ENCODE results near the gene SPTBN1. TPM values are rescaled to one million over a fixed set of nuclear protein-coding genes. Genes with fewer than 3 reads are reported as not detected.

The SPTBN1 gene
- total and polyA plus RNA-seq, 2 of the 13 experiments (the other 11 are each of a cell fraction or from before 2014, with no cell fraction given): 123 to 299 TPM

DNA sequence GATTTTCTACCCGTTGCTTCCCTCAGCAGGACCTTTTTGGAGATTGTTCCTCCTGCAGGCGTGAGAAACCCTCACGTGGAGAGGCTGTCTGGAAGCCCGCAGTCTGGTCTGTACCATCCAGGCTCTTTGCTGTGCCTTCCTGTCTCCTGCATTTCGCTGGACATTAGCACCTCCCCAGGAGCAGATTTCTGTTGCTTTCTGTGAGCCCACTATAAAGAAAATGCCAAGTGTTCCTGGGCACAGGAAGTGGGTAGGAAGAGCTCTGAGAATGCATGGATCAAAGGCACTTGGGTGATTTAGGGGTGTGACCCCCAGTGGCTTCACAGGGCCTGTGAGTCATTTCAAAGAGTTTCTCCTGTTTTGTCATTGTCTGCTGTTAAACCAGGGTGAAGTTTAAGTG, 27.3 kb downstream of the SPTBN1 start:
- H3K79me2 ChIP-seq (ENCODE audit: insufficient read depth, low read length): peaks cover 77% of the 10 kb centered on the region
- H3K36me3 ChIP-seq (replicated peaks in 1 of 2; ENCODE audit: control insufficient read depth in 1 of 2, insufficient read depth in 2 of 2, low read length in 2 of 2): peaks cover 1 to 4% of the 10 kb centered on the region in 2 experiments; a peak in 2 of 5 replicates
- H3K4me3 ChIP-seq (replicated peaks in 1 of 3; ENCODE audit: insufficient read depth in 1 of 3, low read depth in 2 of 3, low read length in 3 of 3): no peak overlapping the region
- peak; percentile 32 for DNase-seq (ENCODE audit: low spot score)
- H3K27me3 ChIP-seq (ENCODE audit: control insufficient read depth in 1 of 2, insufficient read depth in 2 of 2, low read length in 2 of 2): no peaks in the 10 kb centered on the region
- H2AFZ ChIP-seq (ENCODE audit: low read length): no peak overlapping the region
- CTCF ChIA-PET (ENCODE audit: low intra/inter-chr PET ratio, low total read pairs): no interaction called here
- H3K4me2 ChIP-seq (ENCODE audit: low read depth, low read length): peak overlapping the region; percentile 33; the same call in 1 of the 2 replicates
- POLR2A ChIA-PET: interaction anchor here (0.5 kb wide), 1 partner anchor 12 kb away, joined by 3 read pairs; no protein-coding TSS in a partner anchor
- peak; percentile 50 for ATAC-seq
- H4K20me1 ChIP-seq (ENCODE audit: insufficient read depth, low read length): peaks cover 55% of the 10 kb centered on the region; the same call in 1 of the 2 replicates
- no TSS peak for BruUV-seq (replicated peaks)
- WGBS (ENCODE audit: low lambda C conversion rate): 89% methylated on average over 5 of the region's 5 CpGs
- H3K9ac ChIP-seq (ENCODE audit: insufficient read depth, low read depth, low read length): no peak overlapping the region
- H3K9me3 ChIP-seq (ENCODE audit: low read length): no peaks in the 10 kb centered on the region
- FAIRE-seq: no peak
- H3K27ac ChIP-seq (ENCODE audit: extremely low read length, insufficient read depth, low read length): no peak overlapping the region
- intact Hi-C loops (cut with micrococcal nuclease; ENCODE audit: unreplicated experiment) (no loop called here), in situ Hi-C loops (cut with HindIII; ENCODE audit: extremely low pct_ligation_motif_present, low pct_unique_long_range_greater_than_20kb) (no loop called here)
- TF ChIP-seq ZBTB38 (CRISPR knock-in tag; IDR thresholded peaks at IDR 0.05): 0 out of 2 replicates have a peak, but pooled peaks have one; percentile 29
- no peak for TF ChIP-seq ELF3 (CRISPR knock-in tag; IDR thresholded peaks at IDR 0.05)
- TF ChIP-seq, protein P1, sequence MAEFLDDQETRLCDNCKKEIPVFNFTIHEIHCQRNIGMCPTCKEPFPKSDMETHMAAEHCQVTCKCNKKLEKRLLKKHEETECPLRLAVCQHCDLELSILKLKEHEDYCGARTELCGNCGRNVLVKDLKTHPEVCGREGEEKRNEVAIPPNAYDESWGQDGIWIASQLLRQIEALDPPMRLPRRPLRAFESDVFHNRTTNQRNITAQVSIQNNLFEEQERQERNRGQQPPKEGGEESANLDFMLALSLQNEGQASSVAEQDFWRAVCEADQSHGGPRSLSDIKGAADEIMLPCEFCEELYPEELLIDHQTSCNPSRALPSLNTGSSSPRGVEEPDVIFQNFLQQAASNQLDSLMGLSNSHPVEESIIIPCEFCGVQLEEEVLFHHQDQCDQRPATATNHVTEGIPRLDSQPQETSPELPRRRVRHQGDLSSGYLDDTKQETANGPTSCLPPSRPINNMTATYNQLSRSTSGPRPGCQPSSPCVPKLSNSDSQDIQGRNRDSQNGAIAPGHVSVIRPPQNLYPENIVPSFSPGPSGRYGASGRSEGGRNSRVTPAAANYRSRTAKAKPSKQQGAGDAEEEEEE (CRISPR knock-in tag; IDR thresholded peaks at IDR 0.05; ENCODE audit: borderline replicate concordance): no peak
- TF ChIP-seq, protein P2, sequence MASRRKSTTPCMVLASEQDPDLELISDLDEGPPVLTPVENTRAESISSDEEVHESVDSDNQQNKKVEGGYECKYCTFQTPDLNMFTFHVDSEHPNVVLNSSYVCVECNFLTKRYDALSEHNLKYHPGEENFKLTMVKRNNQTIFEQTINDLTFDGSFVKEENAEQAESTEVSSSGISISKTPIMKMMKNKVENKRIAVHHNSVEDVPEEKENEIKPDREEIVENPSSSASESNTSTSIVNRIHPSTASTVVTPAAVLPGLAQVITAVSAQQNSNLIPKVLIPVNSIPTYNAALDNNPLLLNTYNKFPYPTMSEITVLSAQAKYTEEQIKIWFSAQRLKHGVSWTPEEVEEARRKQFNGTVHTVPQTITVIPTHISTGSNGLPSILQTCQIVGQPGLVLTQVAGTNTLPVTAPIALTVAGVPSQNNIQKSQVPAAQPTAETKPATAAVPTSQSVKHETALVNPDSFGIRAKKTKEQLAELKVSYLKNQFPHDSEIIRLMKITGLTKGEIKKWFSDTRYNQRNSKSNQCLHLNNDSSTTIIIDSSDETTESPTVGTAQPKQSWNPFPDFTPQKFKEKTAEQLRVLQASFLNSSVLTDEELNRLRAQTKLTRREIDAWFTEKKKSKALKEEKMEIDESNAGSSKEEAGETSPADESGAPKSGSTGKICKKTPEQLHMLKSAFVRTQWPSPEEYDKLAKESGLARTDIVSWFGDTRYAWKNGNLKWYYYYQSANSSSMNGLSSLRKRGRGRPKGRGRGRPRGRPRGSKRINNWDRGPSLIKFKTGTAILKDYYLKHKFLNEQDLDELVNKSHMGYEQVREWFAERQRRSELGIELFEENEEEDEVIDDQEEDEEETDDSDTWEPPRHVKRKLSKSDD (CRISPR knock-in tag; IDR thresholded peaks at IDR 0.05; ENCODE audit: low read depth): 0 out of 2 replicates have a peak, but pooled peaks have one; percentile 22
- no peak for TF ChIP-seq IRX3 (CRISPR knock-in tag; IDR thresholded peaks at IDR 0.05; ENCODE audit: borderline replicate concordance, low read depth)
- 0 out of 2 replicates have a peak, but pooled peaks have one; percentile 9 for TF ChIP-seq FOSL2 (CRISPR knock-in tag; IDR thresholded peaks at IDR 0.05)
- TF ChIP-seq HOXA9 (CRISPR knock-in tag; IDR thresholded peaks at IDR 0.05; ENCODE audit: borderline replicate concordance): no peak
- TF ChIP-seq, protein P3, sequence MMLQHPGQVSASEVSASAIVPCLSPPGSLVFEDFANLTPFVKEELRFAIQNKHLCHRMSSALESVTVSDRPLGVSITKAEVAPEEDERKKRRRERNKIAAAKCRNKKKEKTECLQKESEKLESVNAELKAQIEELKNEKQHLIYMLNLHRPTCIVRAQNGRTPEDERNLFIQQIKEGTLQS (CRISPR knock-in tag; IDR thresholded peaks at IDR 0.05): no peak
- TF ChIP-seq EP300 (IDR thresholded peaks at IDR 0.05; ENCODE audit: low read depth in 2 of 2, low read length in 2 of 2): no peak
- TF ChIP-seq EP300 (CRISPR knock-in tag; IDR thresholded peaks at IDR 0.05; ENCODE audit: borderline replicate concordance): no peak
- no peak for TF ChIP-seq ZNF878 (CRISPR knock-in tag; IDR thresholded peaks at IDR 0.05)
- 0 out of 2 replicates have a peak, but pooled peaks have one; percentile 49 for TF ChIP-seq TBX2 (CRISPR knock-in tag; IDR thresholded peaks at IDR 0.05; ENCODE audit: borderline replicate concordance)
- TF ChIP-seq, protein P4, sequence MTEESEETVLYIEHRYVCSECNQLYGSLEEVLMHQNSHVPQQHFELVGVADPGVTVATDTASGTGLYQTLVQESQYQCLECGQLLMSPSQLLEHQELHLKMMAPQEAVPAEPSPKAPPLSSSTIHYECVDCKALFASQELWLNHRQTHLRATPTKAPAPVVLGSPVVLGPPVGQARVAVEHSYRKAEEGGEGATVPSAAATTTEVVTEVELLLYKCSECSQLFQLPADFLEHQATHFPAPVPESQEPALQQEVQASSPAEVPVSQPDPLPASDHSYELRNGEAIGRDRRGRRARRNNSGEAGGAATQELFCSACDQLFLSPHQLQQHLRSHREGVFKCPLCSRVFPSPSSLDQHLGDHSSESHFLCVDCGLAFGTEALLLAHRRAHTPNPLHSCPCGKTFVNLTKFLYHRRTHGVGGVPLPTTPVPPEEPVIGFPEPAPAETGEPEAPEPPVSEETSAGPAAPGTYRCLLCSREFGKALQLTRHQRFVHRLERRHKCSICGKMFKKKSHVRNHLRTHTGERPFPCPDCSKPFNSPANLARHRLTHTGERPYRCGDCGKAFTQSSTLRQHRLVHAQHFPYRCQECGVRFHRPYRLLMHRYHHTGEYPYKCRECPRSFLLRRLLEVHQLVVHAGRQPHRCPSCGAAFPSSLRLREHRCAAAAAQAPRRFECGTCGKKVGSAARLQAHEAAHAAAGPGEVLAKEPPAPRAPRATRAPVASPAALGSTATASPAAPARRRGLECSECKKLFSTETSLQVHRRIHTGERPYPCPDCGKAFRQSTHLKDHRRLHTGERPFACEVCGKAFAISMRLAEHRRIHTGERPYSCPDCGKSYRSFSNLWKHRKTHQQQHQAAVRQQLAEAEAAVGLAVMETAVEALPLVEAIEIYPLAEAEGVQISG (CRISPR knock-in tag; IDR thresholded peaks at IDR 0.05): no peak
- no peak for TF ChIP-seq ZNF570 (CRISPR knock-in tag; IDR thresholded peaks at IDR 0.05; ENCODE audit: borderline replicate concordance)
- peaks cover 58% of the 10 kb centered on the region for H3K4me1 ChIP-seq (ENCODE audit: insufficient read depth, low read length)
